HL-60/S4 treated with retinoic acid at 250 ng/mL for 4 days and 3 days (cell line): ENCODE data around the gene DBT.
"Not testable (repeated sequence)": the region's sequence is repeated elsewhere in the genome, so short reads cannot be mapped to it uniquely, and the experiment has no call there.

Experiments used
- in situ Hi-C: fragments of 300-500 bp; cut with MboI; formaldehyde crosslinking; loops from 2 replicates; pipeline ENCODE4 v1.7.0; 2022; ENCODE audit warnings: low sequenced_read_pairs

The DBT gene

GRCh38 chr1:100200060-100200459, 49.6 kb downstream of the DBT start:
- in situ Hi-C loops = not testable (repeated sequence)

- in situ Hi-C loops = no loop called here
Observed at GRCh38 chr1:100198596-100198995, 51.0 kb downstream of the DBT start.

GRCh38 chr1:100188617-100189016, 61.0 kb downstream of the DBT start:
- in situ Hi-C loops = no loop called here

- in situ Hi-C loops = no loop called here
Observed at GRCh38 chr1:100187912-100188311, 61.7 kb downstream of the DBT start.

- in situ Hi-C loops = no loop called here
Observed at GRCh38 chr1:100184536-100184935, 65.1 kb downstream of the DBT start.

GRCh38 chr1:100183370-100183769, 66.3 kb downstream of the DBT start:
- in situ Hi-C loops = no loop called here

GRCh38 chr1:100178091-100178490, 71.5 kb downstream of the DBT start, which contains the start of gene LRRC39:
LRRC39 (minus strand) TSS chr1:100178256; CDS start chr1:100168516, 9,740 bp downstream.
- in situ Hi-C loops = no loop called here

- in situ Hi-C loops = no loop called here
Observed at GRCh38 chr1:100177295-100178041, 72.2 kb downstream of the DBT start.

- in situ Hi-C loops = no loop called here
Observed at GRCh38 chr1:100168051-100168450, 81.6 kb downstream of the DBT start.

- in situ Hi-C loops = no loop called here
Observed at GRCh38 chr1:100164702-100165101, 84.9 kb downstream of the DBT start.

GRCh38 chr1:100164216-100164615, 85.4 kb downstream of the DBT start:
- in situ Hi-C loops = no loop called here

- in situ Hi-C loops = no loop called here
Observed at GRCh38 chr1:100162881-100163280, 86.8 kb downstream of the DBT start.

- in situ Hi-C loops = no loop called here
Observed at GRCh38 chr1:100152271-100152670, 97.4 kb downstream of the DBT start.

- in situ Hi-C loops = no loop called here
Observed at GRCh38 chr1:100151679-100152078, 98.0 kb downstream of the DBT start.

- in situ Hi-C loops = no loop called here
Observed at GRCh38 chr1:100147875-100148274, 101.8 kb downstream of the DBT start.

GRCh38 chr1:100146958-100147357, 102.7 kb downstream of the DBT start:
- in situ Hi-C loops = no loop called here

GRCh38 chr1:100145116-100145515, 104.5 kb downstream of the DBT start:
- in situ Hi-C loops = no loop called here

GRCh38 chr1:100142343-100142742, 107.3 kb downstream of the DBT start:
- in situ Hi-C loops = no loop called here

GRCh38 chr1:100141192-100141591, 108.4 kb downstream of the DBT start:
- in situ Hi-C loops = no loop called here

GRCh38 chr1:100137602-100138001, 112.0 kb downstream of the DBT start:
- in situ Hi-C loops = no loop called here
